PFSK-1 (cell line): ENCODE data around the gene PTPN4.

ENCODE experiments used
- FOXP2 ChIP-seq: optimal IDR thresholded peaks from 2 replicates; pipeline ENCODE3; 2011; ENCODE audit warnings: borderline replicate concordance, control low read depth, inconsistent platforms; ENCODE audit not compliant: insufficient read depth; ENCODE audit errors: extremely low read length, extremely low read depth
- POLR2AphosphoS5 ChIP-seq: IDR thresholded peaks from 2 replicates; pipeline ENCODE4 v1.6.1; 2012; ENCODE audit warnings: low read depth, mild to moderate bottlenecking, control low read depth, low read length, moderate library complexity
- REST ChIP-seq, 2 experiments: IDR thresholded peaks; 2 replicates each; pipeline versions ENCODE4 v1.6.1 to v1.8.0; 2011 to 2012; ENCODE audit warnings: low read depth in 2 of 2, low read length in 2 of 2, control low read depth in 1 of 2, inconsistent platforms in 1 of 2, mild to moderate bottlenecking in 1 of 2, moderate library complexity in 1 of 2; ENCODE audit not compliant: insufficient read depth in 1 of 2
- SIN3A ChIP-seq: IDR thresholded peaks from 2 replicates; pipeline ENCODE4 v1.6.1; 2012; ENCODE audit warnings: mild to moderate bottlenecking, low read length, moderate library complexity, borderline replicate concordance; ENCODE audit not compliant: insufficient read depth
- TAF1 ChIP-seq: IDR thresholded peaks from 2 replicates; pipeline ENCODE4 v1.6.1; 2012; ENCODE audit warnings: low read length, control low read depth, borderline replicate concordance; ENCODE audit not compliant: insufficient read depth

- TF ChIP-seq POLR2AphosphoS5 (no peak), REST (IDR thresholded peaks at IDR 0.05; ENCODE audit: insufficient read depth in 1 of 2, low read depth in 2 of 2, low read length in 2 of 2) (no peak), TAF1 (no peak), SIN3A (no peak), FOXP2 (no peak)
Observed at GRCh38 chr2:119947535-119947934, 187.8 kb downstream of the PTPN4 start.
